HAP-1 (cell line): ENCODE results near the gene TM2D3.
A peak's percentile ranks its signal among the peaks of the same experiment; 100 is the strongest.

Source experiments
- DNase-seq, 2 experiments: peaks; one replicate each; pipeline ENCODE4 v3.0.0-alpha.2; 2016 to 2020; ENCODE audit warnings: low spot score in 2 of 2
- H3K27me3 ChIP-seq: fragments of 250-450 bp; sonication (Bioruptor Pico); 2 replicates; pipeline ENCODE4 v1.5.1; 2020; ENCODE audit warnings: low read depth, mild to moderate bottlenecking, moderate library complexity
- H3K36me3 ChIP-seq: fragments of 250-450 bp; sonication (Bioruptor Pico); replicated peaks from 2 replicates; pipeline ENCODE4 v1.5.1; 2020; ENCODE audit warnings: mild to moderate bottlenecking
- H3K4me1 ChIP-seq: fragments of 250-450 bp; sonication (Bioruptor Pico); 2 replicates; pipeline ENCODE4 v1.5.1; 2020; ENCODE audit warnings: mild to moderate bottlenecking
- H3K4me3 ChIP-seq: fragments of 250-450 bp; sonication (Bioruptor Pico); 2 replicates; pipeline ENCODE4 v1.5.1; 2020; ENCODE audit warnings: mild to moderate bottlenecking, moderate library complexity
- H3K9me3 ChIP-seq: fragments of 250-450 bp; sonication (Bioruptor Pico); 2 replicates; pipeline ENCODE4 v1.5.1; 2020; ENCODE audit warnings: mild to moderate bottlenecking, moderate library complexity
- in situ Hi-C: fragments of 300-500 bp; cut with MboI; formaldehyde crosslinking; loops from 3 replicates; pipeline ENCODE4 v1.14.3; 2020; ENCODE audit warnings: low sequenced_read_pairs, inconsistent platforms, mixed read lengths

Gene TM2D3

GRCh38 chr15:101652098-101652785 lies at the start of gene TM2D3:
TSS of gene TM2D3 (minus strand) at chr15:101652381. CDS start at chr15:101652361, 20 bp downstream.
- DNase-seq: peak; percentile 78 to 93
- peaks cover 29% of the 10 kb centered on the region for H3K4me1 ChIP-seq
- H3K27me3 ChIP-seq: no peaks in the 10 kb centered on the region
- no peaks in the 10 kb centered on the region for H3K9me3 ChIP-seq
- in situ Hi-C loops: no loop called here
- peaks cover 25% of the 10 kb centered on the region for H3K36me3 ChIP-seq
- H3K4me3 ChIP-seq: peak within 1 kb of the TSS; percentile 64

GRCh38 chr15:101698314-101698713 lies 46.1 kb upstream of the TM2D3 start:
- DNase-seq: no peak
- no peaks in the 10 kb centered on the region for H3K9me3 ChIP-seq
- no peak overlapping the region for H3K4me3 ChIP-seq
- no peaks in the 10 kb centered on the region for H3K27me3 ChIP-seq
- H3K36me3 ChIP-seq: peaks cover 26% of the 10 kb centered on the region
- in situ Hi-C loops: no loop called here
- H3K4me1 ChIP-seq: 0 out of 2 replicates have a peak, but pooled peaks cover 1% of the 10 kb centered on the region

GRCh38 chr15:101697488-101697887 lies 45.3 kb upstream of the TM2D3 start:
- in situ Hi-C loops: no loop called here
- H3K27me3 ChIP-seq: no peaks in the 10 kb centered on the region
- DNase-seq: no peak
- no peaks in the 10 kb centered on the region for H3K9me3 ChIP-seq
- H3K4me1 ChIP-seq: 0 out of 2 replicates have a peak, but pooled peaks cover 4% of the 10 kb centered on the region
- no peak overlapping the region for H3K4me3 ChIP-seq
- H3K36me3 ChIP-seq: peaks cover 21% of the 10 kb centered on the region

GRCh38 chr15:101696829-101697228 lies 44.6 kb upstream of the TM2D3 start:
- Histone ChIP-seq H3K27me3 (no peaks in the 10 kb centered on the region), H3K4me3 (no peak overlapping the region), H3K9me3 (no peaks in the 10 kb centered on the region), H3K4me1 (0 out of 2 replicates have a peak, but pooled peaks cover 4% of the 10 kb centered on the region), H3K36me3 (peaks cover 20% of the 10 kb centered on the region)
- DNase-seq: no peak
- in situ Hi-C loops: no loop called here

GRCh38 chr15:101694261-101694660 lies 42.1 kb upstream of the TM2D3 start:
- no peaks in the 10 kb centered on the region for H3K27me3 ChIP-seq
- no peak overlapping the region for H3K4me3 ChIP-seq
- peaks cover 9% of the 10 kb centered on the region for H3K36me3 ChIP-seq
- 0 out of 2 replicates have a peak, but pooled peaks cover 4% of the 10 kb centered on the region for H3K4me1 ChIP-seq
- DNase-seq: no peak
- H3K9me3 ChIP-seq: no peaks in the 10 kb centered on the region
- in situ Hi-C loops: no loop called here

- Histone ChIP-seq H3K27me3 (no peaks in the 10 kb centered on the region), H3K36me3 (peaks cover 9% of the 10 kb centered on the region), H3K4me3 (no peak overlapping the region), H3K9me3 (no peaks in the 10 kb centered on the region), H3K4me1 (0 out of 2 replicates have a peak, but pooled peaks cover 4% of the 10 kb centered on the region)
- in situ Hi-C loops: no loop called here
- DNase-seq: no peak
Observed at GRCh38 chr15:101692801-101693598, 40.8 kb upstream of the TM2D3 start.

GRCh38 chr15:101689901-101690300 lies 37.7 kb upstream of the TM2D3 start:
- no peak for DNase-seq
- in situ Hi-C loops: no loop called here
- H3K36me3 ChIP-seq: no peaks in the 10 kb centered on the region; the same call in none of the 2 replicates

GRCh38 chr15:101686718-101687117 lies 34.5 kb upstream of the TM2D3 start:
- no peaks in the 10 kb centered on the region for H3K4me1 ChIP-seq
- in situ Hi-C loops: no loop called here
- no peaks in the 10 kb centered on the region for H3K9me3 ChIP-seq
- H3K36me3 ChIP-seq: peaks cover 4% of the 10 kb centered on the region; the same call in 1 of the 2 replicates
- H3K4me3 ChIP-seq: no peak overlapping the region
- H3K27me3 ChIP-seq: no peaks in the 10 kb centered on the region
- no peak for DNase-seq

More at GRCh38 chr15:101689901-101690300, 37.7 kb upstream of the TM2D3 start:
- Histone ChIP-seq H3K9me3 (no peaks in the 10 kb centered on the region), H3K4me1 (0 out of 2 replicates have a peak, but pooled peaks cover 4% of the 10 kb centered on the region), H3K27me3 (no peaks in the 10 kb centered on the region), H3K4me3 (no peak overlapping the region)

GRCh38 chr15:101684877-101685276 lies 32.7 kb upstream of the TM2D3 start:
- in situ Hi-C loops: no loop called here
- no peaks in the 10 kb centered on the region for H3K27me3 ChIP-seq

GRCh38 chr15:101684384-101684783 lies 32.2 kb upstream of the TM2D3 start:
- Histone ChIP-seq H3K9me3 (no peaks in the 10 kb centered on the region), H3K27me3 (no peaks in the 10 kb centered on the region), H3K4me3 (no peak overlapping the region), H3K4me1 (no peaks in the 10 kb centered on the region), H3K36me3 (peaks cover 4% of the 10 kb centered on the region; the same call in 1 of the 2 replicates)
- no peak for DNase-seq
- in situ Hi-C loops: no loop called here

More at GRCh38 chr15:101684877-101685276, 32.7 kb upstream of the TM2D3 start:
- peaks cover 4% of the 10 kb centered on the region; the same call in 1 of the 2 replicates for H3K36me3 ChIP-seq
- H3K9me3 ChIP-seq: no peaks in the 10 kb centered on the region
- no peak for DNase-seq
- no peak overlapping the region for H3K4me3 ChIP-seq
- no peaks in the 10 kb centered on the region for H3K4me1 ChIP-seq

GRCh38 chr15:101679806-101680205 lies 27.6 kb upstream of the TM2D3 start:
- Histone ChIP-seq H3K9me3 (no peaks in the 10 kb centered on the region), H3K27me3 (no peaks in the 10 kb centered on the region), H3K4me1 (no peaks in the 10 kb centered on the region), H3K4me3 (no peak overlapping the region), H3K36me3 (0 out of 2 replicates have a peak, but pooled peaks cover 4% of the 10 kb centered on the region)
- in situ Hi-C loops: no loop called here
- no peak for DNase-seq

- H3K36me3 ChIP-seq: peaks cover 5% of the 10 kb centered on the region
- in situ Hi-C loops: no loop called here
Observed at GRCh38 chr15:101676921-101677329, 24.7 kb upstream of the TM2D3 start.

GRCh38 chr15:101675796-101676582 lies 23.8 kb upstream of the TM2D3 start:
- in situ Hi-C loops: no loop called here
- peaks cover 5% of the 10 kb centered on the region for H3K36me3 ChIP-seq
- DNase-seq: no peak
- H3K4me3 ChIP-seq: no peak overlapping the region
- H3K4me1 ChIP-seq: no peaks in the 10 kb centered on the region
- H3K27me3 ChIP-seq: no peaks in the 10 kb centered on the region
- no peaks in the 10 kb centered on the region for H3K9me3 ChIP-seq

More at GRCh38 chr15:101676921-101677329, 24.7 kb upstream of the TM2D3 start:
- Histone ChIP-seq H3K9me3 (no peaks in the 10 kb centered on the region), H3K27me3 (no peaks in the 10 kb centered on the region), H3K4me1 (no peaks in the 10 kb centered on the region), H3K4me3 (no peak overlapping the region)
- no peak for DNase-seq
